Astrocyte of the cerebellum (primary cell): ENCODE results near the gene XPOT.

Experiments used
- DNase-seq: peaks from one replicate; pipeline ENCODE4 v3.0.0-alpha.2; 2011; ENCODE audit warnings: low read depth
- H3K4me3 ChIP-seq: 2 replicates; pipeline ENCODE4 v1.5.1; 2011; ENCODE audit warnings: mild to moderate bottlenecking, low read depth, low read length, moderate library complexity
- CTCF ChIP-seq: IDR thresholded peaks from 2 replicates; pipeline ENCODE4 v1.5.1; 2012; ENCODE audit warnings: low read length, low read depth, moderate library complexity, mild to moderate bottlenecking; ENCODE audit errors: missing control alignments
- in situ Hi-C: cut with HindIII; loops from 2 replicates; pipeline ENCODE4 v1.10.0; 2017; ENCODE audit warnings: low sequenced_read_pairs

XPOT gene

GRCh38 chr12:64445490-64445889 is 41.3 kb downstream of the XPOT start:
- DNase-seq = no peak
- in situ Hi-C loops = no loop called here
- no peak for TF ChIP-seq CTCF

GRCh38 chr12:64446295-64446694 is 42.1 kb downstream of the XPOT start:
- in situ Hi-C loops = no loop called here
- TF ChIP-seq CTCF = no peak
- DNase-seq = no peak
- no peak overlapping the region for H3K4me3 ChIP-seq

More at GRCh38 chr12:64445490-64445889, 41.3 kb downstream of the XPOT start:
- no peak overlapping the region for H3K4me3 ChIP-seq

- no peak for TF ChIP-seq CTCF
- in situ Hi-C loops = no loop called here
- DNase-seq = no peak
- no peak overlapping the region for H3K4me3 ChIP-seq
These were observed 46.0 kb downstream of the XPOT start for GRCh38 chr12:64450057-64450640.

GRCh38 chr12:64450711-64451486 is 46.7 kb downstream of the XPOT start:
- in situ Hi-C loops = no loop called here
- no peak for DNase-seq
- no peak for TF ChIP-seq CTCF
- H3K4me3 ChIP-seq = peak overlapping the region; percentile 97

- no peak for TF ChIP-seq CTCF
- H3K4me3 ChIP-seq = peak within 1 kb of the TSS; percentile 97
- peak; percentile 41 for DNase-seq
- in situ Hi-C loops = no loop called here
These were observed 47.7 kb downstream of the XPOT start, which contains the start of gene TBK1 for GRCh38 chr12:64451687-64452558. TBK1 (plus strand) TSS chr12:64452120; CDS start chr12:64455871, 3,751 bp downstream.
